HepG2 (cell line): ENCODE data around the gene MAPK1. TPM values are rescaled to one million over a fixed set of nuclear protein-coding genes. Genes with fewer than 3 reads are reported as not detected.

Experiments
- CREB1 ChIP-seq, 2 experiments: fragments of 450-650 bp in 1 of 2; IDR thresholded peaks; 2 replicates each; pipeline ENCODE4 v1.6.1; 2016 to 2017; ENCODE audit warnings: control low read depth in 1 of 2, mild to moderate bottlenecking in 1 of 2, missing compliant biosample characterization in 1 of 2, missing genetic modification characterization in 1 of 2
- JARID2 ChIP-seq: sonication (generic); formaldehyde crosslinking; IDR thresholded peaks from 2 replicates; pipeline ENCODE4 v1.8.1; 2023; ENCODE audit warnings: missing genetic modification reagents, inconsistent platforms; ENCODE audit not compliant: insufficient replicate concordance
- NPAS2 ChIP-seq: sonication (generic); formaldehyde crosslinking; IDR thresholded peaks from 2 replicates; pipeline ENCODE4 v1.8.0; 2022; ENCODE audit warnings: mild to moderate bottlenecking, missing genetic modification reagents, borderline replicate concordance
- NR0B2 ChIP-seq: sonication (generic); formaldehyde crosslinking; IDR thresholded peaks from 2 replicates; pipeline ENCODE4 v1.4.0; 2020; ENCODE audit warnings: mild to moderate bottlenecking, missing genetic modification reagents
- PHF8 ChIP-seq: sonication (generic); formaldehyde crosslinking; IDR thresholded peaks from 2 replicates; pipeline ENCODE4 v1.5.0; 2020; ENCODE audit warnings: missing genetic modification reagents
- TMF1 ChIP-seq: sonication (generic); formaldehyde crosslinking; IDR thresholded peaks from 2 replicates; pipeline ENCODE4 v1.8.1; 2022; ENCODE audit warnings: low read depth, missing genetic modification reagents
- ZBTB40 ChIP-seq, 2 experiments: fragments of 450-650 bp in 1 of 2; sonication (generic) in 1 of 2; formaldehyde crosslinking in 1 of 2; IDR thresholded peaks; 2 replicates each; pipeline versions ENCODE4 v1.6.1 to v1.8.0; 2016 to 2022; ENCODE audit warnings: antibody characterized with exemption in 1 of 2, mild to moderate bottlenecking in 1 of 2, missing genetic modification reagents in 1 of 2
- ZNF432 ChIP-seq: sonication (generic); formaldehyde crosslinking; IDR thresholded peaks from 2 replicates; pipeline ENCODE4 v1.5.0; 2020; ENCODE audit warnings: missing genetic modification reagents, mild to moderate bottlenecking, borderline replicate concordance
- ZNF547 ChIP-seq: sonication (generic); formaldehyde crosslinking; IDR thresholded peaks from 2 replicates; pipeline ENCODE4 v1.5.1; 2020; ENCODE audit warnings: mild to moderate bottlenecking, missing genetic modification reagents
- polyA plus RNA-seq, 8 experiments: library from polyadenylated mRNA; depleted of rRNA in 3 of 8; stranded (reverse) in 7 of 8; unstranded in 1 of 8; fragments of >200 nt; fragmentation: Illumina TruSeq in 4 of 8; extraction: Trizol in 4 of 8; gene quantifications; 2 replicates each; pipeline versions ENCODE4 v1.2.1 to v1.2.3, GENCODE V29; 2011 to 2016; ENCODE audit warnings: low read depth in 4 of 8, missing spikeins in 1 of 8, mixed read lengths in 1 of 8; ENCODE audit not compliant: insufficient read depth in 1 of 8
- total RNA-seq, 5 experiments: library from RNA; depleted of rRNA; stranded (reverse); fragments of >200 nt; fragmentation: Illumina TruSeq; extraction: Trizol; gene quantifications; 2 replicates each; pipeline ENCODE4 v1.2.3, GENCODE V29; 2016; ENCODE audit warnings: low read depth in 1 of 5
- TF ChIP-seq, protein P1 (sequence below): sonication (generic); formaldehyde crosslinking; conservative IDR thresholded peaks from 2 replicates; pipeline ENCODE4 v1.8.1; 2023; ENCODE audit warnings: missing genetic modification reagents
- TF ChIP-seq, protein P2 (sequence below): sonication (generic); formaldehyde crosslinking; conservative IDR thresholded peaks from 2 replicates; pipeline ENCODE4 v1.8.0; 2022; ENCODE audit warnings: low read depth, missing genetic modification reagents

MAPK1 gene
- total and polyA plus RNA-seq, 2 of the 13 experiments (the other 11 are each of a cell fraction or from before 2014, with no cell fraction given), result 107 to 114 TPM

- TF ChIP-seq NR0B2 (CRISPR knock-in tag) (no peak), ZNF432 (CRISPR knock-in tag) (no peak), TMF1 (CRISPR knock-in tag) (no peak), ZNF547 (peak; percentile 88), CREB1 (IDR thresholded peaks at IDR 0.05) (no peak), CREB1 (CRISPR knock-in tag; IDR thresholded peaks at IDR 0.05) (no peak), PHF8 (CRISPR knock-in tag) (peak; percentile 89), NPAS2 (CRISPR knock-in tag) (0 out of 2 replicates have a peak, but pooled peaks have one; percentile 40), ZBTB40 (IDR thresholded peaks at IDR 0.05) (no peak), ZBTB40 (CRISPR knock-in tag; IDR thresholded peaks at IDR 0.05) (peak; percentile 31; the same call in 1 of the 2 replicates), JARID2 (no peak)
- TF ChIP-seq, protein P1, sequence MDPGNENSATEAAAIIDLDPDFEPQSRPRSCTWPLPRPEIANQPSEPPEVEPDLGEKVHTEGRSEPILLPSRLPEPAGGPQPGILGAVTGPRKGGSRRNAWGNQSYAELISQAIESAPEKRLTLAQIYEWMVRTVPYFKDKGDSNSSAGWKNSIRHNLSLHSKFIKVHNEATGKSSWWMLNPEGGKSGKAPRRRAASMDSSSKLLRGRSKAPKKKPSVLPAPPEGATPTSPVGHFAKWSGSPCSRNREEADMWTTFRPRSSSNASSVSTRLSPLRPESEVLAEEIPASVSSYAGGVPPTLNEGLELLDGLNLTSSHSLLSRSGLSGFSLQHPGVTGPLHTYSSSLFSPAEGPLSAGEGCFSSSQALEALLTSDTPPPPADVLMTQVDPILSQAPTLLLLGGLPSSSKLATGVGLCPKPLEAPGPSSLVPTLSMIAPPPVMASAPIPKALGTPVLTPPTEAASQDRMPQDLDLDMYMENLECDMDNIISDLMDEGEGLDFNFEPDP, result no peak
- TF ChIP-seq, protein P2, sequence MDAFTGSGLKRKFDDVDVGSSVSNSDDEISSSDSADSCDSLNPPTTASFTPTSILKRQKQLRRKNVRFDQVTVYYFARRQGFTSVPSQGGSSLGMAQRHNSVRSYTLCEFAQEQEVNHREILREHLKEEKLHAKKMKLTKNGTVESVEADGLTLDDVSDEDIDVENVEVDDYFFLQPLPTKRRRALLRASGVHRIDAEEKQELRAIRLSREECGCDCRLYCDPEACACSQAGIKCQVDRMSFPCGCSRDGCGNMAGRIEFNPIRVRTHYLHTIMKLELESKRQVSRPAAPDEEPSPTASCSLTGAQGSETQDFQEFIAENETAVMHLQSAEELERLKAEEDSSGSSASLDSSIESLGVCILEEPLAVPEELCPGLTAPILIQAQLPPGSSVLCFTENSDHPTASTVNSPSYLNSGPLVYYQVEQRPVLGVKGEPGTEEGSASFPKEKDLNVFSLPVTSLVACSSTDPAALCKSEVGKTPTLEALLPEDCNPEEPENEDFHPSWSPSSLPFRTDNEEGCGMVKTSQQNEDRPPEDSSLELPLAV (CRISPR knock-in tag), result peak; percentile 71; the same call in 1 of the 2 replicates
Measured at GRCh38 chr22:21867528-21868266, at the start of gene MAPK1 (continued).
